ENCODE results near the gene EIF4G3.

DNA sequence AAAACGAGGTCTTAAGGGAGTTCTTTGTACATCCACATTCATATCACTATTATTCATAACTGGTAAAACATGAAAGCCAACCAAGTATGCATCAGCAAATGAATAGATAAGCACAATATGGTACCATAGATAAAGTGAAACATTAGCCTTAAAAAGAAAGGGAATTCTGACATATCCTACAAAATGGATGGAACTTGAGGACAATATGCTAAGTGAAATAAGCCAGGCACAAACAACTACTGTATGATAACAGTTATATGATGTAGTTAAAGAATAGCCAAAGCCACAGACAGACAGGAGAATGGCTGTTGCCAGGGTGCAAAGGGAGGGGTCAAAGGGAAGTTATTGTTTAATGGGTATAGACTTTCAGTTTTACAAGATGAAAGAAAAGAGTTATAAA is 148.9 kb downstream of the EIF4G3 start:
- TF ChIP-seq, protein P1, sequence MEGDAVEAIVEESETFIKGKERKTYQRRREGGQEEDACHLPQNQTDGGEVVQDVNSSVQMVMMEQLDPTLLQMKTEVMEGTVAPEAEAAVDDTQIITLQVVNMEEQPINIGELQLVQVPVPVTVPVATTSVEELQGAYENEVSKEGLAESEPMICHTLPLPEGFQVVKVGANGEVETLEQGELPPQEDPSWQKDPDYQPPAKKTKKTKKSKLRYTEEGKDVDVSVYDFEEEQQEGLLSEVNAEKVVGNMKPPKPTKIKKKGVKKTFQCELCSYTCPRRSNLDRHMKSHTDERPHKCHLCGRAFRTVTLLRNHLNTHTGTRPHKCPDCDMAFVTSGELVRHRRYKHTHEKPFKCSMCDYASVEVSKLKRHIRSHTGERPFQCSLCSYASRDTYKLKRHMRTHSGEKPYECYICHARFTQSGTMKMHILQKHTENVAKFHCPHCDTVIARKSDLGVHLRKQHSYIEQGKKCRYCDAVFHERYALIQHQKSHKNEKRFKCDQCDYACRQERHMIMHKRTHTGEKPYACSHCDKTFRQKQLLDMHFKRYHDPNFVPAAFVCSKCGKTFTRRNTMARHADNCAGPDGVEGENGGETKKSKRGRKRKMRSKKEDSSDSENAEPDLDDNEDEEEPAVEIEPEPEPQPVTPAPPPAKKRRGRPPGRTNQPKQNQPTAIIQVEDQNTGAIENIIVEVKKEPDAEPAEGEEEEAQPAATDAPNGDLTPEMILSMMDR (IDR thresholded peaks at IDR 0.05): no peak
- no peak for TF ChIP-seq POLR2A (IDR thresholded peaks at IDR 0.05)
